ENCODE results near the gene SAP30BP.

The SAP30BP gene

DNA sequence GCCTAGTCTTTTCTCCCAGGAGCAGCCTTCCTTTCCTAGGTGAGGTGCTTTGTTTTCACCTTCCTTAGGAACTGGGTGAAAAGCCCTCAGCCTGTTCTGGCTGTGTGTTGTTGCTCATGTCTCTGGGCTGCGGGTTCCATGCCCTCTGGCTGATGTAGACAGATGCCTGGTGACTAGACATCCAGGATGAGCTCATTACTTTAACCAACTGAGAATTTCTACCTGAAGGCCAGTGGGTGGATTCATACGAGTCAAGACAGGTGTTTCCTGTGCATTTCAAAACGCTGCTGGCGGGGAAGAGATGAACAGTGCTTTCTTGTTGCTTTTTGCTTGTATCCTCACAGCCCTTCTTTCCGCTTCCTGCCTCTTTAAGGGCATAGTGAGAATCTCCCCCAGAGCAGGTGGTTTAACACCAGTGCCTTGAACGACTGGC lies 22.3 kb downstream of the SAP30BP start:
- DNase-seq (ENCODE audit: low spot score), result no peak

DNA sequence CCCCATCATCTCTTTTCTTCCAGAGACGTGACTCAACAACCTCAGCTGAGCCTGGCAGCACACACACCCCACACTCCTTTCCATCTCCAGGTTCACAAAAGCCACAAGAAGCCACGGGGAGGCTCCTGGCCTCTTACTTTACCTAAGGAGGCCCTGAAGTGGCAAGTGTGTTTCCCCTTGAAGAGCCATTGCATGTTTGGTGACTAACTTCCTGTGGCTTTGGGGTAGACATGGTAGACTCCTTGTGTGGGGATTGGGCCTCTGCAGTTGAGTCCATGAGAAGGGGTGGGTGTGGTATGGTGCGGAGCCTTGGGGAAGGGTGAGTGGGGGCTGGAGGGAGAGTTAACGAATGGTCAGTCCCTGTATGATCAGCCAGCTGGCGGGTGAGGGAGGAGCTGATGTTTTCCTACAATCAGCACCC lies 24.2 kb downstream of the SAP30BP start:
- DNase-seq (ENCODE audit: low spot score), result no peak

DNA sequence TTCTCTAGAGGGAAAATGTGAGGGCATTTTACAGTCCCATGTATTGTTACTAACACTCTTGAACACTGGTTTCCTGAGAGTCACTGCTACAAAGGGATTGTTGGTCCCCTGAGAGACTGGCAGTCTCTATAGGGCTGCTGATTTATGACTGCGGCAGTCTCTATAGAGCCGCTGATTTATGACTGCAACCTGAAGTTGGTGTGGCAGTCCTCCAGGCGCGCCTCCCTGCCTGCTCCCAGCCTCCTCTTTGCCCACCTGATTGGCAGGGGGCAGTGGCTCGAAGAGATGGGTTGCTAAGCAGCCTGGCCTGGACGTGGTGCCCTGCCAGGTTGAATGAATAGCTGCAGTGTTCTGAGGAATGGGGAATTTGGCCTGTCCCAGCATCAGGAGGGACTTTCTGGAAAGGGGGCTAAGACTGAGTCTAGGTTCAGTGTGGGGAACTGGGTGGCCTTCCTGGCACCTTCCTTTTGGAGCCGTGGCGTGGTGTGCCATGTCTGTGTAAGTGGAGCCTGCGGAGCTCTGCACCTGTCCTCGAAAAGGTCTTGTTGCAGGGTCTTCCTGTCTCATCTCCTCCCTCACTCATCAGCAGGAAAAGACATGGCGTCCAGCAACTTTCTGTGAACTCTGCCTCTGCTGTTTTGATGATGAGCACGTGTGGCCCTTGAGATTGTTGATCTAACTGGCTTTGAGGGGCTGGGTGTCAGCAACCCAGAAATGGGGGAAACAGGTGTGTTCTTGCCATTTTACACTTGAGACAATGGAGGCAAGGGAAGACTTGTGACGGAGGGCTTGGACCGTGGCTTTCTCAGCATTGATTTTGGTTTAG lies 24.9 kb downstream of the SAP30BP start:
- DNase-seq (ENCODE audit: low spot score), result no peak

DNA sequence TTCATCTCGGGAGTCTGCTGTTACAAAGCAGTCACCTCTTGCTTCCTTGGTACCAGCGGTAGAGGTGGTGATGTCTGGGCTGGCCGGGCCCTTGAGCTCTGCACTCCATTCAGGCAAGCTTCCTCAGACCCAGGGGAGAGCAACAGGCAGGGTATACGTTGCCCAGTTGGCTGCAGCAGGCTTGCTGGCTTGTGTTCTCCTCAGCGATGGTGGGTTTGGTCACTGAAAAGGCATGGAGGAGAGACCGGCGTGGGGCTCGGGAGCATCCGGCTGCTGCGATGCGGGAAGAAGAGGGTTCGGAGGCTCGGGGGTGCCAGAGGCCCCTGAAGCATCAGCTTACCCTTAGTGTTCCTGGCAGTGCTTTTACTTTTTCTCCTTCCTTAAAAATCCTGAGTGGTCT lies 25.8 kb downstream of the SAP30BP start:
- no peak for DNase-seq (ENCODE audit: low spot score)

DNA sequence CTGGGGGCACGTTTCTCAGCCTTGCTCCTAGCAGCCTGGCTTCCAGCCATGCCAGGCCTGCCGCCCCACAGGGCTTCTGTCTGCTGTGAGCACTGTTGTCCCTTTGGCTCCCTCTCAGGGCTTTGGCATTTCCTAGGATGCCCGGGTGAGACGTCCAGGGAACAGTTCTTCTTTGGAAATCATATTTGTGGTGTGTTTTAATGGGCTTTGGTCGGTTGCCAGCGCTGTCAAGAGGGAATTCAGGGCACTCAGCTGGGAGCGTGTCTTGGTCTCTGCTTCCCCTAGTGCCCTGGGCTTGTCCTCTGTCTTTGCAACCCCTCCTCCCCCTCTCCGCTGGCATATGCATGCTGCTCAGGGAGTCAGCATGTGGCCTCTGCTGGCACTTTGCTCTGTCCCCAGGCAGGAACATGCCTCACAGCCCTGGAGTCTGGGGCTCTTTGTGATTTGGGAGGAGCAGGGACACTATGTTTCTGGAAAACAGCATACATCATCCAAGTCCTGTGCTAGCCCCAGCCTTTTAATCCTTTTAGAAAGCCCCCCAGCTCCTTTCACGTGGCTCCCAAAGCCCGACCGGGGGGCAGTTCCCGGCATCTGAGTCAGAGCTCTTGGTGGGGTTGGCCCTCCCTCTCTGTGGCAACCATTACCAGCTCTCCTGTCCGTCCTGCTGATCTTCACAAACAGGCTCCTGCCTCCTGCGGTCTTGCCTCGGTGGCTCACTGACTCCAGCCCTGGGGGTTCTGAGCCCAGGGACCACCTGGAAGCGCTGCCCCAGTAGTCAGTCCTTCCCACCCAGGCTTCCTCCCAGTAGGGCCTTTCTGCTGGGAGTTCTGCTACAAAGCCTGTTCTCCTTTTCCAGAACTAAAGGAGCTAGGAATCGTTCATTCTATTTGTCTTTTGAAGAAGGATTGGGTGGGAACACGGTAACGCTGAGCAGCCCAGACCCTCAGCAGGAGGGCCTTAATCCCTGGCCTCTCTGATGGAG lies 26.7 kb downstream of the SAP30BP start:
- peak; percentile 55 for DNase-seq (ENCODE audit: low spot score)

DNA sequence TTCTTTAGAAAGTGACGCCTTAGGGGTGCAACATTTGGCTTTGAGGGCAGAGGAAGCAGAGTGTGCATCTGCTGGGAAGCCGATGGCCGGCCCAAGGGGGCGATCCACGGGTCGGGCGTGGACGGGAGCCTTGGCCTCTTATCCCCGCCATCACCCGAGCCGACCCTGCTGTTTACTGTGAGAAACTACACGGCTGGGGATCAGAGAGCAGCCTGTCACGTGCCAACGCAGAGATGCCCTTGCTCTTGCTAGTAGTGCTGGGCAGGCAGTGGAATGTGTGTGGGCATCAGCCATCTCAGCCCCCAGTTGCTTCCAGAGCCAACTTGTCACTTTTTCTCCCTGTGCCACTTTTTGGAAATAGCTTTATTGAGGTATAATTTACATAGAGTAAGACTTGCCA lies 27.4 kb downstream of the SAP30BP start:
- no peak for DNase-seq (ENCODE audit: low spot score)

DNA sequence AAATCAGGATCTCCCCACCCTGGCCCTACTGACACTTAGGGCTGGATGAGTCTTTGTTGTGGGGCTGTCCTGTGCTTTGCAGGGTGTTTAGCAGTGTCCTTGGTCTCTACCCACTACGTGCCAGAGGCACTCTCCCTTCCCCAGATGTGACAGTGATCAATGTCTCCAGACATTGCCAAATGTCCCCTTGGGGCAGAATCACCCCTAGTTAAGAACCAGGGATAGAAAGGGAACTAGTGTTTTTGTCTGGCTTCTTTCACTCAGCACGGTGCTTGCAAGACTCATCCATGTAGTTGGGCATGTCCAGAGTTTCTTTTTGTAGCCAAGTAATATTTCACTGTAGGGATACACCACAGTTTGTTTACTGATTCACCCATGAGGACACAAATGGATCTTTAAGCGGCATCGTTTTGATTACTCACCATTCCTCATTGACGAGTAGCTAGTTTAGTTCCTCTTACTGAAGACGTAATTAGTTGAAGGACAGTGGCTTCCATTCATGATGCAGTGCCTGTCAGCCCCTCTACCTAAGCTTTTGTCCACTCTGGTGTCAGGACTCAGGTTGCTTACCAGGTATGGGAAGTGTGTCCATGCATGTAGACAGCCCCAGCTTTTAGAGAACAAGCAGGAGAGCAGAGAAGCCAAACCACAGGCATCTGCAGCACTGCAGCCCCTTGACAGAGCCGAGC lies 28.1 kb downstream of the SAP30BP start:
- no peak for DNase-seq (ENCODE audit: low spot score)

DNA sequence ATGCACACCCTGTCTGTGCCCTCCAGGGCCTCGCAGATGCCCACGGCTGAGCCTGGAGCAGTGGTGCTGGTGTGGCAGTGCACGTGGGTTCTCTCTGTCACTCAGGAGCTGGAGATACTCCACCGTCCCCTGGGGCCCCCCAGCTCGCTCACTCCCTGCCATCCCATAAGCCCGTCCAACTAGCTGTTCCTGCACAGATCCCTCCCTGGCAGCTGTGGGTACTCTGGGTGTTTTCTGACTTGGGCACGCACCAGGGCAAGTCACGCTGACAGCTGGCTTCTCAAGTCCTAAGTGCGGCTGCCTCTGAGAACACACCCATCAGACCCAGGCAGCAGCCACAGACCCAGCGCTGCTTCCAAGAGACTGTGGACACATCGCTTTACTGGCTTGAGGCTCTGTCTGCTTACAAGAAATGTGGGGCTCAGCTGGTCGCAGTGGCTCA lies 28.7 kb downstream of the SAP30BP start:
- no peak for DNase-seq (ENCODE audit: low spot score)

DNA sequence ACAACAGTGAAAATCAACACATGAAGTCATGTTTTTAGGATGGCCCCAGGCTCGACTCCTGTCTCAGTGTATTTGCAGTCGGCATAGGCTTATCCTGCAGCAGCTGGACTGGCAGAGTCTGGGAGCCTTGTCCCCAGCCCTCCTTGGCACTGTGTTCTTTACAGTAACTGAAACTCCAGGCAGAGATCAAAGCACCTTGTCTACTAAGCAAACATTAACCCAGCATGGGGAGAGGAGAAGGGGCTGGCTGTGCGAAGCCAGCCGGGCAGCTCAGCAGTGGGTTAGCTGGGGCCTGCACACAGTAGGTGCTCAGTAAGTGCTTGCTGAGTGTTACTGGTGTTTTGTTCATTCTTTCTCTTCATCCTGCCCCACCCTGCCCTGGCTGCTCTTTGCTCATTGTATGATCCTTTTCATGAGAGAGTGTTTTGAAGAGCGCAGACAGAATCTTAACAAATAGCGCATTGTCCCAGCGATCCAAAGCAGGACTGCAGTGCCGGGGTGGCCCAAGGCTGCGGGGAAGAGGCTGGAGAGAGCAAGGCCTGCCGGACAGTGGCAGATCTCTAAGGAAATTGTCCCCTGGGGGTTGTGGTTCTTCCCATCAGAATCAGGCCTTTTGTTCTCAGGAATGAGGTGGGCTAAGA lies 30.6 kb downstream of the SAP30BP start:
- DNase-seq (ENCODE audit: low spot score), result peak; percentile 98

DNA sequence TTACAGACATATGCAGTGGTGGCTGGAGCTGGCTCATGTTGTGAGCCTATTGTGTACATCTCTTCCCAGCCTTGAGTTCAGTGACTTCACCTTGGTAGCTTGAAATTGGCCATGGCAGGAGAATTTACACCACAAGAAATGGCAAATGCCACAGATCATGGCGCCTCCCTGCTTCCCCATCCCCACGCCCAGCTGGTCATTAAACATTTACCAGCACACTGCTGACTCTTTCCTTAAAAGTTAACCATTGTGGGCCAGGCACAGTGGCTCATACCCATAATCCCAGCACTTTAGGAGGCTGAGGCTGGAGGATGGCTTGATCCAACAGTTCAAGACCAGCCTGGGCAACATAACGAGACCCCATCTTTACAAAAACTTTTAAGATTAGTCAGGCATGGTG lies 31.5 kb downstream of the SAP30BP start:
- DNase-seq (ENCODE audit: low spot score), result no peak

DNA sequence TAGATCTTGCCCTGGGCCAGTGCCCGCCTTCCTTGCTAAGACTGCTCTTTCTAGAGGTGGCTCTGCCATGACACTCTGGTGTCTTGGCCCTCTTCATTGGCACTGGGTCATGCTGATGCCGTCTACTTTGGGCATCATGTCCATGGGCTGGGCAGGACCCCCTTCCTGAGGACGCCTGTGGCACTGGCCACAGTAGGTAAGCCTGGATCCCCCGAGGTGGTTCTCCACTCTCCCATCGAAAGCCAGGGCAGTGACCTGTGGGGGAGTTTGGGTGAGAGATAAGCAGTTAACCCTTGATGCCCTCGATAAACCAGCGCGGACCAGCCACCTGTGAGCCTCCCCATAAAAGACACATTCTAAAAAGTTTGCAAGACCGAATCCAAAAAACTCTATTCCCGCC lies 34.1 kb downstream of the SAP30BP start:
- DNase-seq (ENCODE audit: low spot score), result no peak

DNA sequence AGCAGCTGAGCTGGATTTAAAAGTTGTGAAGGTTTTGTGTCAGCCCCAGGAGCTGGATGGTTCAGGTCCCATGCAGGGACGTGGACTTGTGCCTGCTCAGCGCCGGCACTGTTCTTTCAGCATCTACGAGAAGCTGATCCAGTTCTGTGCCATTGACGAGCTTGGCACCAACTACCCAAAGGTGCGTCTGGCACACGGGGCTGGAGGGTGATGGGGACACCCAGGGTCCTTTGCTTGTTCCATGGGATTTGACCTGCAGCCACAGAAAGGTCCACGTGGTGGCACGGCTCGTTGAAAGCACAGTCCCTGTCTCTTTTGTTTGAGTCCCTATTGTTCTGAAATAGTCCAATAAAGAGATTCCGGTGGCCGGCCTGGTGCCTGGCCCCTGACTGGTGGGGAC lies 36.1 kb downstream of the SAP30BP start:
- no peak for DNase-seq (ENCODE audit: low spot score)

DNA sequence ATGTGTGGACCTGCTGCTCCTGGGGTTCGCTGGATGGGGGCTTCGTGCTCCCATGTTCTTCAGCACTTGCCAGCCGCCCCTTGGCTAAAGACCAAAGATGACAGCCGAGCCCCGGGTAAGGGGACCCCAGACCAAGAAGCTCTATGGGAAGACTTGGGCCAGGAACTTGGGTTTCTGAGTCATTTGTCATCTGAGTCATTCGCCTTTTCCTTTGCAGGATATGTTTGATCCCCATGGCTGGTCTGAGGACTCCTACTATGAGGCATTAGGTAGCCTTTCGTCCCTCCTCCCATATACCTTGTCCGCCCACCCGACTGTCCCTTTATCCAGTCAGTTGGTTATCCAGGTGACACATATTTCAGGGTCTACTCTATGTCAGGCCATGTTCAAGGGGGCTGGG lies 36.5 kb downstream of the SAP30BP start:
- no peak for DNase-seq (ENCODE audit: low spot score)

DNA sequence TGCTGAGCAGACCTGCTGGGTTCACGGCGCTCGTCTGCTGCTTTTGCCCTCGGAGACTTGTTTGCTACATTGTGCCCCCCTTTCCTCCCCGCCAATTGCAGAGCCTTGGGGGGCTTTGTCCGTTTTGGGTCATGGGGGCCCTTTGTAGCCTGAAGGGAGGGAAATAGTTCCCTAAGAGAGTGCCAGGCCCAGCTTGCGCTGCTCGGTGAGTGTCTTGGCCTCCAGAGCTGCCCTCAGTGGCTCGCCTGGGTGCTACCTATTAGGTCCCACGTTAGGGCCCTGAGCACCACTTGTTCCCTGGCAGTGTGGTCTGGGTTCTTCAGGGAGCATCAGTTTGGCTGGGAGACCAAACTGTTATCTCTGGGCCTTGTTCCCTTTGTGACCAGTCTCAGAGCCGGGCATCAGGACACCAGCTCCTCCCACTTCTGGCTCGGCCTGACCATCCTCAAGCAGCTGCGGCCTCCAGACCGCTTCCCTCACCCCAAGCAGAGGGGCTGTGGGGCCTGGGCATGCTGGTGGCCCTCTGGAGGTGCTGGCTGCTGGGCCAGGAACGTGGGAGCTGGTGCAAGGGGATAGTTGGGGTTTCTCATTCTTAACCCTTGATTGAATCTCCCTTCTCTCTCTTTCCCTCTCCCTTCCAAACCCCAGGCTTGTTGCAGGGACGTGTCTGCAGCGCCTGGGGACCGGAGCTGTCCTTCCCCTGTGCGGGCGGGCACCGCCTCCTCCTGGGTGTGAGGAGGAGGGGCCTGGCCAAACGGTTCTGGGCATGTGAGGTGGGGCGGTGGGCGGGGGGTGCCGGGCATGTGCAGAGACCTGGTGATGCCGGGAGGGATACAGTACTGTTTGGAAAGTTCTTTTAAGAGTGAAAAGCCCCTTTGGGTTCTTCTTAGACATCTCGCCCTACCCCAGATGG lies 38.1 kb downstream of the SAP30BP start:
- no peak for DNase-seq (ENCODE audit: low spot score)

DNA sequence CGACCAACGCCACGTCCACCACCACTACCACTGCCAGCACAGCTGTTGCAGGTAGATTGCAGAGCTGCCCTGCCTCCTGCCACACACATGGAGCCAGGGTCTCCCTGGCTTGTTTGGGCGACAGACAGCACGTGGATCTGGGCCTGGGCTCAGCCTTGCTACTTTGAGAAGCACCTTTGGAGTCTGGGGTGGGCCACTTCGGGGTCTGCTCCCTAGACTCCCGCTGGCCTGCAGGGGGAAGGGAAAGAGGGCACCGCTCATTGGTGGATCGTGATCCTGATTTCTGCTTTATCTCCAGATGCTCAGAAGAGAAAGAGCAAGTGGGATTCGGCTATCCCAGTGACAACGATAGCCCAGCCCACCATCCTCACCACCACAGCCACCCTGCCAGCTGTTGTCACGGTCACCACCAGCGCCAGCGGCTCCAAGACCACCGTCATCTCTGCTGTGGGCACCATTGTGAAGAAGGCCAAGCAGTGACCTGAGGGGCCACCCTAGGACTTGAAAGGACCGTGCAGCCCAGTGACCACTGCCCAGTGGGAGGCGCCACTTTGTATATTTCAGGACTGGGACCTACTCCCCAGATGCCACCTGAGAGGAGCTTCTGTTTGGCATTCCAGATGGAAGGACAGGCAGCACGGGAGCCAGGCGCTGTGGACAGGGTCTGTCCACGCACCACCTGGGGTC lies 39.0 kb downstream of the SAP30BP start:
- DNase-seq (ENCODE audit: low spot score), result no peak

DNA sequence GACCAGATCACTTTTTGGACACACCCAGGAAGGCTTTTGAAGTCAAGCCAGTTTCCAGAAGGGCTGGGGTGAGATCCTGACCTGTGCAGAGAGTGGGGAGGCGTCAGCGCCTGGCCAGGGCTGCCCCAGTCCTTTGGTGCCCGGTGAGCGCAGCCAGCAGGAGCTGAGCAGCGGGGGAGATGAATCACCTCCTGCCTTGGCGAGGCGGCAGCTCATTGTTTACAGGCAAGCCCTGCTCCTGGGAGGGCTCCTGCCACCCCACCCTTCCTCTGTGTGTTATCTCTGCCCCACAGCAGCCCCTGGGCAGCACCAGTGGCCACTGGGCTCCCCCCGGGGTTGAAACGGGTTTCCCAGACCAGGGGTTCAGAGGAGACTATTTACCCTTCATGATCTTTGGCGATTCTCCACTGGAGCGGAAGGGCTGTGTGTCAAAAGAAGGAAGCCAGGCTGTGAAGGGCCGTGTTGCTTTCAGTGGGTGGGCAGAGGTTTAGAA lies 40.0 kb downstream of the SAP30BP start:
- DNase-seq (ENCODE audit: low spot score), result no peak

DNA sequence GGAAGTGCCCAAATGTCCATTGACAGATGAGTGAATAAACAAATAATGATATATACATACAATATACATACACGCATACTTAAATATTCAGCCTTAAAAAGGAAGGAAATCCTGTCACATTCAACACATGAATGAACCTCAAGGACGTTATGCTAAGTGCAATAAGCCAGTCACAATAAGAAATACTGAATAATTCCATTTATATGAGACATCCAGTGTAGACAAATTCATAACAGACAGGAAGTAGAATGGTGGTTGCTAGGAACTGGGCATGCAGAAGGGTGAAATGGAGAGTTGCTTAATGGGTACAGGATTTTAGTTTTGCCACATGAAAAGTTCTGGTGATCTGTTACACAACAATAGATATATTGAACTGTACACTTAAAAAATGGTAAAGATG lies 45.3 kb downstream of the SAP30BP start:
- DNase-seq (ENCODE audit: low spot score), result no peak

DNA sequence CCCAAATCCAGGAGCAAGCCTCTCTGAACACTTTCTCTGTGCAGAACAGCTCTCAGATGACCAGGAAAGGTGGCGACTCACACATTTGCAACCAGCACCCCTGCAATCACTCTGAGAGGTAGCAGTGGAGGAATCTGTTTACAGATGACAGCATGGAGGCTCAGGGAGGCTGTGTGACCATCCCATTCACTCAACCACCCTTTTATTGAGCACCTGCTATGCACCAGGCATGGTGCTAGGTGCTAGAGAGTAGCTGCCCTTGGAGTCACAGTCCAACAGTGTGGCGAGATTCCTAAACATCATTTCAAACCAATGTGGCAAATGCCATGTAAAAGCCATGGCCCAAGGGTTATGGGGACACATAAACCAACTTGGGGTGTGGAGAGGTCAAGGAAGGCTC lies 52.6 kb downstream of the SAP30BP start:
- DNase-seq (ENCODE audit: low spot score), result no peak

DNA sequence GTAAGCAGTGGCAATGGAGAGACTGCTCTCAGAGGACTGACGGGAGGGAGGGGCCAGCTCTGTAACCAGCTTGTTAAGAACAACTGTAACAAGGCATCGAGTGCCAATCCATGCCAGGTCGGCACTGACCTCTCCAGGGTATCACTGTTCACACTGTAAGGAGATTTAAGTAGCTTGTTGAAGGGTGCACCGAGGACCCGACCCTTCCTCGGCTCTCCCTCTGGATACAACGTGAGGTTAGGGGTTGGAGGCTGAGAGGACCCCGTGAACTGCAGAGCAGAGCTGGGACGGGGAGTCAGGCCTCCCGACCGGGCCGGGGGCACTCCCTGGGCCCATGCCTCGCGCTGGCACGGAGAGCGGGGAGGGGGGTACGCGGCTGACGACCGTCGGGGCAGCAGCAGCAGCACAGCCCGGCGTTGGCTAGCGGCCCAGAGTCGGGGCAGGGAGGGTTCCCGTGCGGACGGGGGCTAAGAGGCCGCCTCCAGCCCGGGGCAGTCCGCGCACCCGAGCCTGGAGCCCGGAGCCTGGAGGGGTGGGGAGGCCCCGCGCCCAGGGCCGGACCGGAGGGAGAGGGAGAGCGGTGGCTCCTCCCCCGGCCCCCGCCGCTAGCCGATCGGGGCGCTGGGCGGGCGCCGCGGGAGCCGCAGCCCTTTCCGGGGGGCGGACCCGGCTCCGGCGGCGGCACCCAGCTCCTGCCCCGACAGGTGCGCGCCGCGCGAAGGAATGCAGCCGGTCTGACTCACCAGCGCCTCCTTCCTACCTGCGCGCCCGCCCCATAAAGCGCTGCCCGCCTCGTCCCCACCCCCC lies 53.7 kb downstream of the SAP30BP start, which contains the start of gene ITGB4:
ITGB4 (plus strand) TSS at position 804 of the 807 bp plus-strand sequence. CDS start 3,245 bp downstream, outside the sequence.
- no peak for DNase-seq (ENCODE audit: low spot score)

Measured in COLO829 (cell line).